Tibial artery (tissue), 4 donors: ENCODE results near the gene GLT8D2.

Source experiments
- DNase-seq, 2 donors: peaks; one replicate each; pipeline ENCODE4 v3.0.0-alpha.2; 2019
- H3K27ac ChIP-seq, 2 donors: fragments of 200-600 bp; sonication (generic) in 1 of 2; 1 replicate in 1 of 2; 2 replicates in 1 of 2; pipeline ENCODE4 v1.5.1; 2018 to 2019; ENCODE audit warnings: mild to moderate bottlenecking in 1 of 2
- H3K27me3 ChIP-seq, 2 donors: fragments of 200-600 bp; sonication (generic) in 1 of 2; one replicate each; pipeline versions ENCODE4 v1.5.1 to v1.6.0; 2016 to 2019
- H3K36me3 ChIP-seq, 3 donors: fragments of 200-600 bp; sonication (generic) in 2 of 3; one replicate each; pipeline ENCODE4 v1.5.1; 2016 to 2019; ENCODE audit warnings: mild to moderate bottlenecking in 2 of 3
- H3K4me1 ChIP-seq, 4 donors: fragments of 200-600 bp; sonication (generic) in 2 of 4; 1 replicate in 3 of 4; 2 replicates in 1 of 4; pipeline ENCODE4 v1.5.1; 2016 to 2019
- H3K4me3 ChIP-seq, 2 donors: fragments of 200-600 bp; sonication (generic) in 1 of 2; 1 replicate in 1 of 2; 2 replicates in 1 of 2; pipeline ENCODE4 v1.5.1; 2018 to 2019; ENCODE audit warnings: mild to moderate bottlenecking in 2 of 2
- H3K9me3 ChIP-seq, 3 donors: fragments of 200-600 bp; sonication (generic) in 1 of 3; one replicate each; pipeline ENCODE4 v1.5.1; 2016 to 2019
- CTCF ChIP-seq, 2 experiments: fragments of 200-600 bp in 1 of 2; fragments of 450-650 bp in 1 of 2; IDR thresholded peaks; one replicate each; pipeline ENCODE4 v1.5.1; 2017 to 2019; ENCODE audit warnings: antibody characterized with exemption in 2 of 2, mild to moderate bottlenecking in 1 of 2, moderate library complexity in 1 of 2
- intact Hi-C: fragments of 100-400 bp; cut with DNase I; formaldehyde crosslinking; loops from one replicate; pipeline ENCODE4 v1.15.0; 2023; ENCODE audit warnings: low total_unique reads

Gene GLT8D2

GRCh38 chr12:104054681-104055346, 4.8 kb upstream of the GLT8D2 start:
- H3K9me3 ChIP-seq: no peaks in the 10 kb centered on the region
- H3K4me1 ChIP-seq: peaks cover 0 to 10% (median 6%) of the 10 kb centered on the region in 4 donors
- no peaks in the 10 kb centered on the region for H3K27me3 ChIP-seq
- no peak for TF ChIP-seq CTCF (IDR thresholded peaks at IDR 0.05)
- no peak overlapping the region for H3K27ac ChIP-seq
- no peak overlapping the region for H3K4me3 ChIP-seq
- H3K36me3 ChIP-seq: no peaks in the 10 kb centered on the region
- DNase-seq: no peak
- intact Hi-C loops: loop anchor here (5.0 kb wide), 1 partner anchor 57 kb away; no protein-coding TSS in a partner anchor

- H3K36me3 ChIP-seq: no peaks in the 10 kb centered on the region
- intact Hi-C loops: no loop called here
- H3K4me1 ChIP-seq: peaks cover 0 to 46% (median 26%) of the 10 kb centered on the region in 4 donors
- DNase-seq: no peak
- H3K4me3 ChIP-seq: peak overlapping the region; percentile 58 to 70
- H3K9me3 ChIP-seq: no peaks in the 10 kb centered on the region
- peak overlapping the region; percentile 77 to 80 for H3K27ac ChIP-seq
- no peak for TF ChIP-seq CTCF (IDR thresholded peaks at IDR 0.05)
- H3K27me3 ChIP-seq: no peaks in the 10 kb centered on the region
Observed at GRCh38 chr12:104050436-104050835, 449 bp upstream of the GLT8D2 start.

GRCh38 chr12:104049278-104049902, 597 bp downstream of the GLT8D2 start:
- peaks cover 0 to 57% (median 33%) of the 10 kb centered on the region in 4 donors for H3K4me1 ChIP-seq
- intact Hi-C loops: no loop called here
- peak overlapping the region; percentile 58 to 70 for H3K4me3 ChIP-seq
- DNase-seq: no peak
- no peaks in the 10 kb centered on the region for H3K27me3 ChIP-seq
- H3K27ac ChIP-seq: peak overlapping the region; percentile 77 to 80
- H3K9me3 ChIP-seq: no peaks in the 10 kb centered on the region
- TF ChIP-seq CTCF (IDR thresholded peaks at IDR 0.05): no peak
- H3K36me3 ChIP-seq: no peaks in the 10 kb centered on the region

GRCh38 chr12:104048811-104049210, 1.2 kb downstream of the GLT8D2 start:
- no peaks in the 10 kb centered on the region for H3K36me3 ChIP-seq
- H3K27ac ChIP-seq: peak overlapping the region; percentile 77 to 80
- TF ChIP-seq CTCF (IDR thresholded peaks at IDR 0.05): no peak
- H3K4me3 ChIP-seq: peak overlapping the region; percentile 58 to 70
- H3K4me1 ChIP-seq: peaks cover 0 to 57% (median 35%) of the 10 kb centered on the region in 4 donors
- H3K27me3 ChIP-seq: no peaks in the 10 kb centered on the region
- intact Hi-C loops: no loop called here
- H3K9me3 ChIP-seq: no peaks in the 10 kb centered on the region
- no peak for DNase-seq

GRCh38 chr12:104048162-104048561, 1.8 kb downstream of the GLT8D2 start:
- Histone ChIP-seq H3K36me3 (no peaks in the 10 kb centered on the region), H3K9me3 (no peaks in the 10 kb centered on the region), H3K27me3 (no peaks in the 10 kb centered on the region), H3K4me1 (peaks cover 0 to 57% (median 35%) of the 10 kb centered on the region in 4 donors), H3K4me3 (peak overlapping the region; percentile 58 to 70), H3K27ac (peak overlapping the region; percentile 77 to 80)
- TF ChIP-seq CTCF (IDR thresholded peaks at IDR 0.05): no peak
- DNase-seq: no peak
- intact Hi-C loops: no loop called here
